GM18526 (cell line): ENCODE results near the gene LIPT1.

Source experiments
- POLR2A ChIP-seq: IDR thresholded peaks from 3 replicates; pipeline ENCODE4 v1.6.1; 2011; ENCODE audit not compliant: insufficient read length; ENCODE audit errors: extremely low read depth

Gene LIPT1

DNA sequence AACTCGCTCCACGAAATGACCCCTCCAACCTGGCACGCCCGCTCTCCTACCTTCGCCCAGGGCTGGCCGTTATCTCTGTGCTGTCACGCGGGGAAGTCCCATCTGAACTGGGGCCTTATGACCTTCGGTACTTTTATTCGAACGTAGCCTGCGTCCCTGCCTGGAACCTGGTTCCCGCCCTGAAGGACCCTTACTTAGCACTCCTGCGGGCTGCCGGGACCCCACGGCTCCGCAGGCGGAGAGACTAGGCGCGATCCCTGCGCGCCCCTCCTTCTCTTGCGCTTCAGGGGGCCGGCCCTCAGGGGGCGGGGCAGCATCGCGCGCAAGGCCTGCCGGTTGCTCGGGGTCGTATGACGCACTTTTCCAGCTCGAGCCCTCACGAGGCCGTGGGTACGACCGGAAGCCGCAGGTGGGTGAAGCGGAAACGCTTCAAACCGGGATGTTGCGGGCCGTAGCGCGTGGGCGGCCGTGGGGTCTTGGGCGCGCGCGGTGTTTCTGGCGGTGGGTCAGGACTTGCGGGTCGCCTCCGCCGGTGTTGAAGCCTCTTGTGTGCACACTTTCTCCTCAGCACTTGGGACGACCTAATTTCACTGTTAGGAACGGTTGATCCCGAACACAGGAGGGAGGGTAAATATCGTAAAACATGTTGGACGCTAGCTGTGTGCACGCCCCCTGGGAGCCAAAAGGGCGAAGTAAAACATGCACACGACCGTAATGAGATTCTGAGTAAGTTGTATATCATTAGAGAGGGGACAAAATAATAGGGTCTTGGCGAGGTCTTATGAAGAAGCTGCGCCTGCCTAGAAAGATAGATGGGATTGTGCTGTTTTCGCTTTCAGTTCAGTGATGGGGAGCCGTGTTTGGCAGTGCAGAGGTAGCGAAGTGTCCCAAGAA lies at the start of gene LIPT1, which contains the start of gene TSGA10:
Gene LIPT1 (plus strand): TSS at position 325 of the 894 bp plus-strand sequence. CDS start 6,991 bp downstream, outside the sequence.
Gene TSGA10 (minus strand): TSS at position 300 of the 894 bp plus-strand sequence. CDS start 45,503 bp downstream, outside the sequence.
- peak; percentile 83 for TF ChIP-seq POLR2A

GRCh38 chr2:99106913-99107312 lies 47.9 kb upstream of the LIPT1 start:
- no peak for TF ChIP-seq POLR2A

DNA sequence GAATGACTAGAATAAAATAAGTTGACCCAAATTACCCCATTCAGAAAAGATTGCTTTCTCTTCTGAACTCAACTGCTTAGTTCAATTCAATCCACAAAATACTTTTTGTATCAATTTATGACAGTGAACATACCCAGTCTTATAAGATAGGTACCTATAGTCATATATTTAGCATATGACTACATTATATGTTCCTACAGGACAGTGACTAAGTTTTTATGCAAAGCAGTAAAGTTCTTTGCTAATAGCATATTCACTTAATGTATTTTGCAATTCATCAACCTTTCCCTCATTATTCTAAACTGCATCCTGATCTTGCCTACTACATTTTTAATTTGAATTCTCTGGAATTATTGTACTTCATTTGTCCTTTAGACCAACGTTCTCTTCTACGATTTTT lies 43.5 kb upstream of the LIPT1 start:
- no peak for TF ChIP-seq POLR2A

GRCh38 chr2:99111945-99112344 lies 42.8 kb upstream of the LIPT1 start:
- no peak for TF ChIP-seq POLR2A

DNA sequence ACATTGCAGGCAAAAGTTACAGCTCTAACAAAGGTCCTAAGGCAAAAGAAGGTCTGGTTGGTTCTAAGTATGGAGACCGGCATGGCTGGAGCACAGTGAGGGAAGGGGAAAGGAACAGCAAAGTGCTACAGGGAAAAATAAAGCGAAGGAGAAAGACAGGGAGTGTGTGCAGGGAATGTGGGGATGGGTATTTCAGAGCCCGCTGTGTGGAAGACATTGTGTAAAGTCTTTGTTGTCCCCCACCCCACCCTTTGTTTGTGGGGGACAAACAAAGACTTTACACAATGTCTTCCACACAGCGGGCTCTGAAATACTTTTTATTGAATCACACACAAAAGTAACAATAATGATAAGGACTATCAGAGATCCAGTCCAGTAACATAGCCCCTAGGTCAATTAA lies 42.1 kb upstream of the LIPT1 start:
- no peak for TF ChIP-seq POLR2A

GRCh38 chr2:99127981-99128380 lies 26.8 kb upstream of the LIPT1 start:
- TF ChIP-seq POLR2A, result no peak

DNA sequence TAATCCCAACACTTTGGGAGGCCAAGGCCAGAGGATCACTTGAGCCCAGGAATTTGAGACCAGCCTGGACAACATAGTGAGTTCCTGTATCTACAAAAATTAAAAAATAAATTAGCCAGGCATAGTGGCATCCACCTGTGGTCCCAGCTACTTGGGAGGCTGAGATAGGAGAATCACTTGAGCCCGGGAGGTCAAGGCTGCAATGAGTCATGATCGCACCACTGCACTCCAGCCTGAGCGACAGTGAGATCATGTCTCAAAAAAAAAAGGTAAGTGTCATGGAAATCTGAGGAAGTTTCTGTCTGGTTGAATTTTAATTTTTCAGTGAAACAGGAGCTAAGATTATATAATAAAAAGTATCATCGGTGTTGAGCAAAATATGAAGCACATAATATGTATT lies 15.8 kb upstream of the LIPT1 start:
- no peak for TF ChIP-seq POLR2A

DNA sequence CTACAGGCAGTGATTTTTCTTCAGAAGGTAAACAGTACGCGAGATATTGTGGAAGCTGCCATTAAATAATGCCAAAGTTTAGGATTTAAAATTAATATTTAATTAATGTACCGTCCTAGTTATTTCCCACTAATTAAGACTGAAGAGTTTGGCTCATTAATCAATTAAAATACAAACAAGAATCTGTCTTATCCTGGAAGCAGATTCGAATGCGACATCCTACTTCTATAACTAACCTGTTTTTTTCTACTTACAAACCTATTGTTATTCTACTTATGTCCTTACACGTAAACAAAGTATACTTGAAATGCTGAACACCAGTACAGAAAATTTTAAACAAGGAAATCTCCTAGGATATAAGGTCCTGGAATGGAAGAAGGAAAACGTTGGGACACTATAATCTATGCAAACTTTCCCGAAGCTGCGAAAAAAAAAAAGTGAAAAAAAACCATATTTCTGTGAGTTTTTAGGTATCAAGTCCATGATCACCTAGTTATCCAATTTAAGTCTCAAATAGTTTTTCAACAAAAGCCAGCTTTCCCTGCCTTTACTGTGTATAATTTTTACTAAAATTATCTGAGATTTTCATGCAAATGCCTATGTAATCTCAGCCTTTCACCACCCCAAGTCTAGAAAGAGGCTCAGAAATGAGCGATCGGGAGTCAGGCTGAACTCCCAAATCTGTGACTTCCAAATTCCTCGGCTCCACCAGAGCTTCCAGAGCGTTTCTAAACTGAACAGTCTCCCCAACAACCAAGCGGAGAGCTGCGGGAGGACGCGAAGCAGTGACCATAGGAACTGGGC lies 14.5 kb upstream of the LIPT1 start:
- no peak for TF ChIP-seq POLR2A

DNA sequence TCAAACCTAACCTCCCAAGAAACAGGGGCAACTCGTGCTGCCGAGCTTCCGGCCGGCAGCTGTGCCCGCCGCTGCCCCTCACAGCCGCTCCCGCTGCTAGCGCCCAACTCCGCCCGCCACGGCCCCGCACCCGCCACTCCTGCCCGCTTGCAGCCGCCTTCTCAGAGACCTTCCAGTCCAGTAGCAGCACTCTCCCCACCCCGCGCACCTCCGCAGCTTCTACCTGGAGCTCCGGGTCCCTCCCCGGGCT lies 14.0 kb upstream of the LIPT1 start:
- TF ChIP-seq POLR2A, result no peak

DNA sequence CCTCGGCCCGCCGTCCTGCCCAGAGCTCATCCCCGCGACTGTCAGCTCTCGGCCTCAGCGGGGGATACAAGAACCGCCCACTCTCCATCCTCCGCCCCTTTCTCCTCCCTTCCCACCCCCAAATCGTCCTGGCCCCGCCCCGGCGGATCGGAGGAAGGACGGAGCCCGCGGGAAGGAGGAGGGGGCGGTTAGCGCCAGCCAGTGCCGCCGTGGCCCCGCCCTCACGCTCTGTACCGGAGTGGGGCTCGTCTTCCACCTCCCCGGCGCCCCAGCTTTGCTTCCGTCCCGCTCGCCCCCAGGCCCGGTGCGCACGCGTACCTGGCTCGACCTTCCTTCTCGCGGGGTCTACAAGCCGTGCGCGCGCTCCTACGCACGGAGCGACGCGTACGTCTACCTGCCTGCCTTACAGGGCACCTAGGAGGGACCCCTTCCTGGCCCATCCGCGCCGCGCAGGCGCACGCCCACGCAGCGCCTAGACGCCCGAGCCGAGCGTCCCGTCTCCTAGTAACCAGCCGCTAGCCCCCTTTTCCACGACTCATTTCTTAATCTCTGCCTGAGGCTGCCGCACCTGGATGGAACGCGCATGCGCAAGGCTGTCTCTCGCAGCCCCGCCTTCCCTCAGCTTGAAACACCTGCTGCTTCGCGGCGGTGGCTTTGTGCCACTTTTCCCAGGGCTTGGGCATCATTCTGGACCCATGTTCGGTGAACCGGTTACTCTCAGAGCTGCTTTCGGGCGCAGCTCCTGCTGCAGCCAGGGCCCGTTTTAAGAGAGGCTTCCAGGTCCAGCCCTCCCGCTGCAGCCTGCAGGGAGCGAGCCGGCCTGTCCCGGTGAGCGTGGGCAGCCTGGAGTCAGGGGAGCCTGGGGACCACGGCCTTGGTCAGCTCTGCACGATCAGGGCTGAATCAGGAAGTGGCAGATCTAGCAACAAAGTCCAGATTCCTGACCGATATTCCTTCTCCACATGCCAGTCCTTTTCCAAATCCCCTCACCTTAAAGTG lies 13.4 kb upstream of the LIPT1 start, which contains the start of gene C2orf15:
Gene C2orf15 (plus strand): TSS at position 598 of the 999 bp plus-strand sequence. CDS start 8,852 bp downstream, outside the sequence.
- TF ChIP-seq POLR2A, result peak; percentile 92

DNA sequence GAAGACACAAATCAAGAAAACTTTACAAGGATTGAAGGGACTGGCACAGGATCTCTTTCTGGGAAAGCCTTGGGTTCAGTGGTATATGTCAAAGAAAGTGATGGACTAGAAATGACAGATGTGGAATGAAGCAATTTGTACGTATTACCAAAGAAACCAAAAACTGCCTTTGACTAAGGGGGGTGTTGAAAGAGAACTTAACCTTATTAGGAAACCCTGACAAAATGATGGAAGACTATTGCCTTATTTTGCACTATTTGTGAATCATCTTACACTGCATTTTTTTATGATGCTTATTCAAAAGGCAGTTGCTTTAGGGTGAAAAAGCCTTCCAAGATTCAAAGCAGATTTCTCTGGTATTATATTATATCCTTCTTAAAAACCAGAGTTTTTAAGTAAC lies 4.1 kb upstream of the LIPT1 start:
- no peak for TF ChIP-seq POLR2A

DNA sequence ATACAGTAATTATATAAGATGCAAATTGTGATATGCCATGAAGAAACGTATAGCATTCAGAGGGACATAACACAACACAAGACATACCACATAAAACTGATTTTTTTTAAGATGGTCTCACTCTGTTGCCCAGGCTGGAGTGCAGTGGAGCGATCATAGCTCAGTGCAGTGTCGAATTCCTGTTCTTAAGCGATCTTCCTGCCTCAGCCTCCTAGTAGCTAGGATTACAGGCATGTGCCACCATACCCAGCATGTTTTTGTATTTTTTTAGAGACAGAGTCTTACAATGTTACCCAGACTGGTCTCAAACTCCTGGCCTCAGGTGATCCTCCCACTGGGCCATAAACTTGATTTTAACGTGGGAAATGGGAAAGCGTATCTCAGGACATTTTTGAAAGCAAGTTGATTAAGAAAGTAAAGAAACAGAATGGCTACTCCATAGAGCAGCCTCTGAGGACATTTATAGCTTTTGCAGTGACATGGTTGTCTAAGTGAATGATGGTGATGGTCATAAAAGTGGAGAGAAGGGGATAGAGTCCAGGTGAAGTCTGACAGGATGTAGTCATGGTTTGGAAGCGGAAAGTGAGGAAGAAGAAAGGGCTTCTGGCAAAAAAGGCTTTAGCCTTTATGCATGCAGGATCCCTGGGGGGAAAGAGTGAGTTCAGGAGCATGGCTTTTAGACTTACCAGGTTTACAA lies 2.4 kb upstream of the LIPT1 start:
- TF ChIP-seq POLR2A, result no peak

DNA sequence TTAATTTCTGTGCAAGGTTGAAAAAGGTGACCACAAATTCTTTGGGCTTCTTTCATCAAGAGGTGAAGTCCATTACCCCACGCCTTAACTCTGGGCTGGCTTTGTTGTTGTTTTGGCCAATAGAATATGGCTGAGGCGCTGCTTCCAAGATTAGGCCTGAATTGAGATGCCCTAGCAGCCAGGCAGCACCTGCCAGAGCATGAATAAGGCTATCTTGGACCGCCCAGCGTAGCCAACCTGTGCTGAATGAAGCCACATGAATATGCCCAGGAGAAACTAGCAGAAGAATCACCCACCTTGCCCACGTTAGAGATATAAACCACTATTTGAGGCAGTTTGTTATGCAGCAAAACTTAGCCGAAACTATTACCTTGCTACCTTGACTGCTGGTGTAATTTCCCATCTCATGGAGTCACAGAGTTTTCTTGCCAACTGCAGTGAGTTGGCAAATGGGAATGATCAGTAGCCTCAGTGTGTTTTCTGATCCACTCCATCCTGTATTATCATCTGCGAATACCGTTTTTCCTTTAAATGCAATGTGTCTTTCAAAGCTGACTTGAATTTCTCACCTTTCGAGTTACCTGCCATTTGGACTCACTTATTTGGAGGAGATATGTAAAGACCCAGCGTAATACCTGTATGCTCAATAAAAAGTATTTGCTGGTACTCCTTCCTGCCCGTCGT lies 704 bp upstream of the LIPT1 start:
- TF ChIP-seq POLR2A, result no peak

- TF ChIP-seq POLR2A, result no peak
These were observed 2.1 kb downstream of the LIPT1 start for GRCh38 chr2:99156891-99157290.
